Measurements from ENCODE around the gene PLA2G4E. TPM values are rescaled to one million over a fixed set of nuclear protein-coding genes. Genes with fewer than 3 reads are reported as not detected.

PLA2G4E gene
- total RNA-seq, 2 donors from 2014 or later = not detected

DNA sequence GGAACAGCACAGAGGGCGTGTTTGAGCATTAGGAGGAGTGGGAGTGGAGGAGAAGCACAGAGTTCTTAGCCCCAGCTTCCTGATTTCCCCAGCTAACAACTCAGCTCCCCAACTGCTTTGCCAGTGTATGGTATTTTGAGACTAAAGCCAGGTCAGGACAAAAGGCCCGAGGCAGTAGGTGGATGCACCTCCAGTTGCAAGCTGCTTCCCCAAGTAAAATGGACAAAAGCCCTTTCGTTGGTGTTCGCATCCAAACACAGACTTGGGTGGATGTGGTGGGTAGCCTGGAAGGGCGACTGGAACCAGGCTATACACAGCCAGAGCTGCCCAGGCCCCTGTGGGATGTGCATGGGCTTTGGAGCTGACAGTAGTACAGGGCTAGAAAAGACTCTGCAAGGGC, 36.2 kb downstream of the PLA2G4E start:
- Mint-ChIP-seq H3K4me1 (peaks cover 17% of the 10 kb centered on the region), H3K4me3 (no peak overlapping the region), H3K36me3 (ENCODE audit: low read depth) (no peaks in the 10 kb centered on the region), H3K27me3 (ENCODE audit: insufficient read depth) (no peaks in the 10 kb centered on the region), H3K9me3 (no peaks in the 10 kb centered on the region), H3K27ac (no peak overlapping the region)
- WGBS, 2 experiments (ENCODE audit: insufficient coverage in 1 of 2, insufficient read length in 1 of 2) = 95 to 100% methylated on average over 1 to 5 of the region's 5 CpGs
- peak; percentile 21 for DNase-seq
- Histone ChIP-seq H3K27me3 (ENCODE audit: control insufficient read depth, insufficient read depth, low read length, poor library complexity, severe bottlenecking) (no peaks in the 10 kb centered on the region), H3K9ac (ENCODE audit: extremely low read depth, low read length, poor library complexity, severe bottlenecking) (no peak overlapping the region), H3K4me3 (ENCODE audit: low read length) (no peak overlapping the region), H3K4me1 (ENCODE audit: control insufficient read depth, insufficient read depth, low read length) (peaks cover 4% of the 10 kb centered on the region), H3K9me3 (ENCODE audit: control insufficient read depth, low read length) (no peaks in the 10 kb centered on the region), H3K36me3 (ENCODE audit: control insufficient read depth, insufficient read depth, low read length) (no peaks in the 10 kb centered on the region), H3K27ac (ENCODE audit: low read depth, low read length) (no peak overlapping the region)
- TF ChIP-seq CTCF (conservative IDR thresholded peaks at IDR 0.05) = no peak

DNA sequence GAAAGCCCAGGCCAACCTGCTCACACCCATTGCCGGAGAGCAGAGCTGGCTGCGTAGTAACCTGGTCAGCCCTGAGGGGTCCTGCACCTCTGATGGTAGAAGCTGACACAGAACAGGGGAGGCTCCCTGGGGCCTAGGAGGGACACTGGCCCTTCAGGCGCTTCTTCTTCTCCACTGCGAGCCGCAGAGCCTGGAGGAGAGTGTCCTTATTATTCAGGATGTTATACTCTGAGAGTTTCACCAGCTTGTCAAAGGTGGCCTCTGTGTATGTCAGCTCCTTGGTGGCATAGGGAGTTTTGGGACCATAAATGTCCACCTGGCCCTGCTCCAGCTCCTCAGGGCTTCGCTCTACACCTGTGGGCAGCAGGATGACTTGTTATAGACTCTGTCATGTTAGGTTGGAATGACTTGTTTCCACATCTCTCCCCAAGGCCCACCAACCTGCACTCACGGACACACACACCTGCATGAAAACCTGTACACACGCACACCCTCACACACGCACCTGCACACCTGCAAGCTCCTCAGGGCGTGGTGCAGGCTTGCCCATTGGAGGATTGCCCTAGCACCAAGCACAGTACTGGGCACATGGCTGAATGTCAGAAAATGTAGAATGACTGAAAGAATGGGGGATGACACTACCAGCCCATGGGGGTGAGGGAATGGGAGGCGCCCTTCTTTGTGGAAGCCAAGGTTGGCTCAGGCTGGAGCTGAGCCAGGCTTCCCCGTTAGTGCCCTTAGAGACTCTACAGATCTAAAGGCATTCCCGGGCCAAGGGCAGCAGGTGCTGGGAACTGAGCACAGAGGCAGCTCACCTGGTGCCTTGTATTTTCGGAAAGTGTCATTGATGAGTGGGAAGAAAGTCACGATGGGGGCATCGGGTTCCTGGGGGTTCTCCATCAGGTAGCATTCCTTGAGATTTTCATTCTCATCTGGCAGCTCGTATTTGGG, 36.9 kb downstream of the PLA2G4E start:
- Mint-ChIP-seq H3K27ac (no peak overlapping the region), H3K4me1 (peaks cover 17% of the 10 kb centered on the region), H3K36me3 (ENCODE audit: low read depth) (no peaks in the 10 kb centered on the region), H3K4me3 (no peak overlapping the region), H3K27me3 (ENCODE audit: insufficient read depth) (no peaks in the 10 kb centered on the region), H3K9me3 (no peaks in the 10 kb centered on the region)
- WGBS, 2 experiments (ENCODE audit: insufficient coverage in 1 of 2, insufficient read length in 1 of 2) = 93 to 95% methylated on average over 8 to 17 of the region's 17 CpGs
- H3K27me3 ChIP-seq (ENCODE audit: control insufficient read depth, insufficient read depth, low read length, poor library complexity, severe bottlenecking) = no peaks in the 10 kb centered on the region
- peak; percentile 27 for DNase-seq
- H3K9ac ChIP-seq (ENCODE audit: extremely low read depth, low read length, poor library complexity, severe bottlenecking) = no peak overlapping the region
- H3K36me3 ChIP-seq (ENCODE audit: control insufficient read depth, insufficient read depth, low read length) = no peaks in the 10 kb centered on the region
- no peak overlapping the region for H3K27ac ChIP-seq (ENCODE audit: low read depth, low read length)
- no peak for TF ChIP-seq CTCF (conservative IDR thresholded peaks at IDR 0.05)
- H3K4me3 ChIP-seq (ENCODE audit: low read length) = no peak overlapping the region
- H3K9me3 ChIP-seq (ENCODE audit: control insufficient read depth, low read length) = no peaks in the 10 kb centered on the region
- peaks cover 4% of the 10 kb centered on the region for H3K4me1 ChIP-seq (ENCODE audit: control insufficient read depth, insufficient read depth, low read length)

- no peaks in the 10 kb centered on the region for H3K9me3 ChIP-seq (ENCODE audit: control insufficient read depth, low read length)
- no peaks in the 10 kb centered on the region for H3K36me3 ChIP-seq (ENCODE audit: control insufficient read depth, insufficient read depth, low read length)
- Mint-ChIP-seq H3K27me3 (ENCODE audit: insufficient read depth) (no peaks in the 10 kb centered on the region), H3K27ac (no peak overlapping the region), H3K4me1 (peaks cover 17% of the 10 kb centered on the region), H3K9me3 (no peaks in the 10 kb centered on the region), H3K4me3 (no peak overlapping the region), H3K36me3 (ENCODE audit: low read depth) (no peaks in the 10 kb centered on the region)
- no peak overlapping the region for H3K4me3 ChIP-seq (ENCODE audit: low read length)
- DNase-seq = peak; percentile 63
- peaks cover 4% of the 10 kb centered on the region for H3K4me1 ChIP-seq (ENCODE audit: control insufficient read depth, insufficient read depth, low read length)
- peak; percentile 40 for TF ChIP-seq CTCF (conservative IDR thresholded peaks at IDR 0.05)
- H3K9ac ChIP-seq (ENCODE audit: extremely low read depth, low read length, poor library complexity, severe bottlenecking) = no peak overlapping the region
- WGBS, 2 experiments (ENCODE audit: insufficient coverage in 1 of 2, insufficient read length in 1 of 2) = 74 to 84% methylated on average over 4 to 7 of the region's 7 CpGs
- no peak overlapping the region for H3K27ac ChIP-seq (ENCODE audit: low read depth, low read length)
- H3K27me3 ChIP-seq (ENCODE audit: control insufficient read depth, insufficient read depth, low read length, poor library complexity, severe bottlenecking) = no peaks in the 10 kb centered on the region
Observed at GRCh38 chr15:41983221-41983620, 37.6 kb downstream of the PLA2G4E start.
